Neural cell (in vitro differentiated cells): ENCODE data around the gene PUS10. TPM values are rescaled to one million over a fixed set of nuclear protein-coding genes. Genes with fewer than 3 reads are reported as not detected.

Source experiments
- H2AFZ ChIP-seq: fragments of 200-600, 300-800 bp; sonication (generic), shearing (Covaris generic); 2 replicates; pipeline ENCODE4 v1.6.0; 2014; ENCODE audit warnings: low read depth, mild to moderate bottlenecking, antibody characterized with exemption, low read length, moderate library complexity
- H3F3A ChIP-seq: fragments of 200-600 bp; shearing (Covaris generic); 2 replicates; pipeline ENCODE4 v1.6.1; 2016; ENCODE audit warnings: mild to moderate bottlenecking, moderate library complexity, mixed read lengths, antibody characterized with exemption, low read length; ENCODE audit not compliant: insufficient read depth, poor library complexity, severe bottlenecking
- H3K27ac ChIP-seq: fragments of 200-600, 300-800 bp; sonication (generic), shearing (Covaris generic); 2 replicates; pipeline ENCODE4 v1.5.1; 2014; ENCODE audit warnings: mild to moderate bottlenecking, low read length, moderate library complexity
- H3K27me3 ChIP-seq: fragments of 300-800, 200-600 bp; sonication (generic), shearing (Covaris generic); 2 replicates; pipeline ENCODE4 v1.6.0; 2014; ENCODE audit warnings: mild to moderate bottlenecking, low read depth, low read length, moderate library complexity; ENCODE audit not compliant: insufficient read depth
- H3K36me3 ChIP-seq: fragments of 300-800, 200-600 bp; sonication (generic), shearing (Covaris generic); 2 replicates; pipeline ENCODE4 v1.5.1; 2014; ENCODE audit warnings: mild to moderate bottlenecking, antibody characterized with exemption, low read length, moderate library complexity; ENCODE audit not compliant: insufficient read depth
- H3K4me2 ChIP-seq: fragments of 300-800, 200-600 bp; sonication (generic), shearing (Covaris generic); 2 replicates; pipeline ENCODE4 v1.6.0; 2014; ENCODE audit warnings: mild to moderate bottlenecking, low read length
- H3K4me3 ChIP-seq: fragments of 300-800, 200-600 bp; sonication (generic), shearing (Covaris generic); 2 replicates; pipeline ENCODE4 v1.5.1; 2014; ENCODE audit warnings: mild to moderate bottlenecking, low read length, moderate library complexity
- H3K79me2 ChIP-seq: fragments of 200-600 bp; shearing (Covaris generic); replicated peaks from 2 replicates; pipeline ENCODE4 v1.6.0; 2014; ENCODE audit warnings: mild to moderate bottlenecking, low read length, moderate library complexity; ENCODE audit not compliant: insufficient read depth
- H3K9ac ChIP-seq: fragments of 300-800, 200-600 bp; sonication (generic), shearing (Covaris generic); 2 replicates; pipeline ENCODE4 v1.6.1; 2016; ENCODE audit warnings: mild to moderate bottlenecking, low read length, mixed read lengths
- H3K9me2 ChIP-seq: fragments of 200-600 bp; shearing (Covaris generic); 2 replicates; pipeline ENCODE4 v1.6.1; 2016; ENCODE audit warnings: mild to moderate bottlenecking, low read length, mixed read lengths; ENCODE audit not compliant: insufficient read depth
- H3K9me3 ChIP-seq: fragments of 200-600, 300-800 bp; sonication (generic), shearing (Covaris generic); 2 replicates; pipeline ENCODE4 v1.6.1; 2016; ENCODE audit warnings: mild to moderate bottlenecking, mixed run types, low read length, moderate library complexity, mixed read lengths
- H4K20me1 ChIP-seq: fragments of 200-600 bp; shearing (Covaris generic); 2 replicates; pipeline ENCODE4 v1.6.1; 2016; ENCODE audit warnings: mild to moderate bottlenecking, mixed run types; ENCODE audit not compliant: insufficient read depth
- EP300 ChIP-seq: fragments of 450-650 bp; conservative IDR thresholded peaks from 2 replicates; pipeline ENCODE4 v1.6.1; 2014; ENCODE audit warnings: antibody characterized with exemption, mild to moderate bottlenecking, moderate library complexity; ENCODE audit not compliant: poor library complexity, severe bottlenecking
- EZH2 ChIP-seq: fragments of 200-600, 300-800 bp; shearing (Covaris generic), sonication (generic); IDR thresholded peaks from 2 replicates; pipeline ENCODE4 v1.6.1; 2014; ENCODE audit warnings: antibody characterized with exemption, low read length, borderline replicate concordance, mild to moderate bottlenecking; ENCODE audit not compliant: insufficient read depth, poor library complexity, severe bottlenecking
- MXI1 ChIP-seq: fragments of 450-650 bp; conservative IDR thresholded peaks from 2 replicates; pipeline ENCODE4 v1.6.1; 2014; ENCODE audit warnings: antibody characterized with exemption, mild to moderate bottlenecking; ENCODE audit not compliant: poor library complexity, severe bottlenecking
- POLR2AphosphoS5 ChIP-seq: IDR thresholded peaks from 2 replicates; pipeline ENCODE4 v1.6.1; 2012
- RAD21 ChIP-seq: fragments of 450-650 bp; conservative IDR thresholded peaks from 2 replicates; pipeline ENCODE4 v1.6.1; 2014; ENCODE audit warnings: antibody characterized with exemption, mild to moderate bottlenecking, moderate library complexity
- SMC3 ChIP-seq: fragments of 450-650 bp; conservative IDR thresholded peaks from 2 replicates; pipeline ENCODE4 v1.6.1; 2014; ENCODE audit warnings: antibody characterized with exemption, mild to moderate bottlenecking, moderate library complexity; ENCODE audit not compliant: poor library complexity
- TAF1 ChIP-seq: IDR thresholded peaks from 2 replicates; pipeline ENCODE4 v1.6.1; 2012; ENCODE audit warnings: low read depth
- polyA plus RNA-seq: library from polyadenylated mRNA; depleted of rRNA; stranded (reverse); fragments of >200 nt; gene quantifications from 2 replicates; pipeline ENCODE4 v1.2.3, GENCODE V29; 2014
- small RNA-seq, 3 experiments: library from RNA; depleted of rRNA; stranded (forward); fragments of <200 nt; gene quantifications; one replicate each; pipeline ENCODE3, GENCODE V24; 2012
- TF ChIP-seq, protein P1 (sequence below): IDR thresholded peaks from 2 replicates; pipeline ENCODE4 v1.6.1; 2012; ENCODE audit warnings: borderline replicate concordance
- TF ChIP-seq, protein P2 (sequence below): fragments of 450-650 bp; IDR thresholded peaks from 2 replicates; pipeline ENCODE4 v1.5.1; 2014; ENCODE audit warnings: antibody characterized with exemption, mild to moderate bottlenecking, moderate library complexity; ENCODE audit not compliant: poor library complexity, severe bottlenecking

Gene PUS10
- polyA plus RNA-seq, 1 donor from 2014 or later, result 3.5 TPM

DNA sequence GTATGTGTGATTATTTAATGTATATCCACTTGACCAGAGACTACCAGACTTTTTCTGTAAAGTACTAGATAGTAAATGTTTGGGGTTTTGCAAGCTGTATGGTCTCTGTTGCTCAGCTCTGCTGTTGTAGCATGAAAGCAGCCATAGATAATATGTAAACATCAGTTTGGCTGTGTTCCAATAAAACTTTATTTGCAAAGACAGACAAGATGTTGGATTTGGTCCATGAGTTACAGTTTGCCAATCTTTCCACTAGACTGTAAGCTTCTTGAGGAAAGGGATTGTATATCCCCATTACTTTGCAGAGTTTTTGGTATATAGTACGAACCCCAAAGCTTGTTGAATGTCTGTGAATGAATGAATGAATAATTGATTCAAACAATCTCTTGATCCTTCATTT, 119.5 kb downstream of the PUS10 start:
- H3K36me3 ChIP-seq, result peaks cover 3% of the 10 kb centered on the region
- H3K79me2 ChIP-seq, result no peaks in the 10 kb centered on the region
- no peak overlapping the region for H3K9ac ChIP-seq
- no peak overlapping the region for H2AFZ ChIP-seq
- no peaks in the 10 kb centered on the region for H4K20me1 ChIP-seq
- no peaks in the 10 kb centered on the region for H3K27me3 ChIP-seq
- no peaks in the 10 kb centered on the region for H3K9me3 ChIP-seq
- TF ChIP-seq SMC3 (no peak), EZH2 (no peak), MXI1 (no peak), POLR2AphosphoS5 (no peak), TAF1 (no peak), EP300 (no peak), RAD21 (no peak)
- TF ChIP-seq, protein P1, sequence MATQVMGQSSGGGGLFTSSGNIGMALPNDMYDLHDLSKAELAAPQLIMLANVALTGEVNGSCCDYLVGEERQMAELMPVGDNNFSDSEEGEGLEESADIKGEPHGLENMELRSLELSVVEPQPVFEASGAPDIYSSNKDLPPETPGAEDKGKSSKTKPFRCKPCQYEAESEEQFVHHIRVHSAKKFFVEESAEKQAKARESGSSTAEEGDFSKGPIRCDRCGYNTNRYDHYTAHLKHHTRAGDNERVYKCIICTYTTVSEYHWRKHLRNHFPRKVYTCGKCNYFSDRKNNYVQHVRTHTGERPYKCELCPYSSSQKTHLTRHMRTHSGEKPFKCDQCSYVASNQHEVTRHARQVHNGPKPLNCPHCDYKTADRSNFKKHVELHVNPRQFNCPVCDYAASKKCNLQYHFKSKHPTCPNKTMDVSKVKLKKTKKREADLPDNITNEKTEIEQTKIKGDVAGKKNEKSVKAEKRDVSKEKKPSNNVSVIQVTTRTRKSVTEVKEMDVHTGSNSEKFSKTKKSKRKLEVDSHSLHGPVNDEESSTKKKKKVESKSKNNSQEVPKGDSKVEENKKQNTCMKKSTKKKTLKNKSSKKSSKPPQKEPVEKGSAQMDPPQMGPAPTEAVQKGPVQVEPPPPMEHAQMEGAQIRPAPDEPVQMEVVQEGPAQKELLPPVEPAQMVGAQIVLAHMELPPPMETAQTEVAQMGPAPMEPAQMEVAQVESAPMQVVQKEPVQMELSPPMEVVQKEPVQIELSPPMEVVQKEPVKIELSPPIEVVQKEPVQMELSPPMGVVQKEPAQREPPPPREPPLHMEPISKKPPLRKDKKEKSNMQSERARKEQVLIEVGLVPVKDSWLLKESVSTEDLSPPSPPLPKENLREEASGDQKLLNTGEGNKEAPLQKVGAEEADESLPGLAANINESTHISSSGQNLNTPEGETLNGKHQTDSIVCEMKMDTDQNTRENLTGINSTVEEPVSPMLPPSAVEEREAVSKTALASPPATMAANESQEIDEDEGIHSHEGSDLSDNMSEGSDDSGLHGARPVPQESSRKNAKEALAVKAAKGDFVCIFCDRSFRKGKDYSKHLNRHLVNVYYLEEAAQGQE, result no peak
- TF ChIP-seq, protein P2, sequence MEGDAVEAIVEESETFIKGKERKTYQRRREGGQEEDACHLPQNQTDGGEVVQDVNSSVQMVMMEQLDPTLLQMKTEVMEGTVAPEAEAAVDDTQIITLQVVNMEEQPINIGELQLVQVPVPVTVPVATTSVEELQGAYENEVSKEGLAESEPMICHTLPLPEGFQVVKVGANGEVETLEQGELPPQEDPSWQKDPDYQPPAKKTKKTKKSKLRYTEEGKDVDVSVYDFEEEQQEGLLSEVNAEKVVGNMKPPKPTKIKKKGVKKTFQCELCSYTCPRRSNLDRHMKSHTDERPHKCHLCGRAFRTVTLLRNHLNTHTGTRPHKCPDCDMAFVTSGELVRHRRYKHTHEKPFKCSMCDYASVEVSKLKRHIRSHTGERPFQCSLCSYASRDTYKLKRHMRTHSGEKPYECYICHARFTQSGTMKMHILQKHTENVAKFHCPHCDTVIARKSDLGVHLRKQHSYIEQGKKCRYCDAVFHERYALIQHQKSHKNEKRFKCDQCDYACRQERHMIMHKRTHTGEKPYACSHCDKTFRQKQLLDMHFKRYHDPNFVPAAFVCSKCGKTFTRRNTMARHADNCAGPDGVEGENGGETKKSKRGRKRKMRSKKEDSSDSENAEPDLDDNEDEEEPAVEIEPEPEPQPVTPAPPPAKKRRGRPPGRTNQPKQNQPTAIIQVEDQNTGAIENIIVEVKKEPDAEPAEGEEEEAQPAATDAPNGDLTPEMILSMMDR, result no peak
- no peak overlapping the region for H3K27ac ChIP-seq
- no peaks in the 10 kb centered on the region for H3K9me2 ChIP-seq
- H3K4me3 ChIP-seq, result no peak overlapping the region
- H3F3A ChIP-seq, result no peaks in the 10 kb centered on the region
- no peak overlapping the region for H3K4me2 ChIP-seq

Small RNA genes lying within 50 kb of the gene (small RNA-seq; reads per million reads assigned to genes)
- gene RNA5SP95 (0 reads per million in 3 experiments), gene RNU4-51P (0 to 0.08 (median 0) reads per million in 3 experiments)

Other genes starting within 250 kb of the PUS10 start
- gene REL, start 136.7 kb downstream of the PUS10 start, polyA plus RNA-seq, result 1.9 and 2.2 TPM in 2 replicates
- 91.3 and 95.6 TPM in 2 replicates for gene PEX13, start 535 bp downstream of the PUS10 start, polyA plus RNA-seq
- 54.0 and 77.1 TPM in 2 replicates for gene SANBR, start 47.6 kb upstream of the PUS10 start, polyA plus RNA-seq
- 17.4 and 27.1 TPM in 2 replicates for gene C2orf74, start 143.9 kb upstream of the PUS10 start, polyA plus RNA-seq